Glutamatergic neuron (in vitro differentiated cells): ENCODE results near the gene CSE1L. TPM values are rescaled to one million over a fixed set of nuclear protein-coding genes. Genes with fewer than 3 reads are reported as not detected.
"Not testable (repeated sequence)": the region's sequence is repeated elsewhere in the genome, so short reads cannot be mapped to it uniquely, and the experiment has no call there.

ENCODE experiments used
- DNase-seq: peaks from one replicate; pipeline ENCODE4 v3.0.0; 2022
- H3K27ac Mint-ChIP-seq: one replicate; pipeline ENCODE4 v1.8.0; 2020; ENCODE audit warnings: mild to moderate bottlenecking, mixed read lengths, inconsistent platforms; ENCODE audit not compliant: unreplicated experiment
- H3K27me3 Mint-ChIP-seq: one replicate; pipeline ENCODE4 v1.8.0; 2020; ENCODE audit warnings: mild to moderate bottlenecking, moderate library complexity, mixed read lengths, inconsistent platforms; ENCODE audit not compliant: unreplicated experiment
- H3K36me3 Mint-ChIP-seq: one replicate; pipeline ENCODE4 v1.8.0; 2020; ENCODE audit warnings: mild to moderate bottlenecking, mixed read lengths, inconsistent platforms; ENCODE audit not compliant: unreplicated experiment
- H3K4me1 Mint-ChIP-seq: one replicate; pipeline ENCODE4 v1.8.0; 2020; ENCODE audit warnings: mild to moderate bottlenecking, low read depth, mixed read lengths, inconsistent platforms; ENCODE audit not compliant: unreplicated experiment
- H3K4me3 Mint-ChIP-seq: one replicate; pipeline ENCODE4 v1.8.0; 2020; ENCODE audit warnings: mild to moderate bottlenecking, mixed read lengths, inconsistent platforms; ENCODE audit not compliant: unreplicated experiment
- H3K9me3 Mint-ChIP-seq: one replicate; pipeline ENCODE4 v1.8.0; 2020; ENCODE audit warnings: mild to moderate bottlenecking, moderate library complexity, mixed read lengths, inconsistent platforms; ENCODE audit not compliant: unreplicated experiment
- CTCF ChIP-seq: fragments of 200-600 bp; sonication (generic); IDR thresholded peaks from one replicate; pipeline ENCODE4 v1.5.0; 2021; ENCODE audit not compliant: partially characterized antibody, unreplicated experiment
- total RNA-seq: library from RNA; stranded (reverse); fragmentation: NEBNext Ultra II Directional; extraction: Animal tissue kit (Norgen Biotek cat#: 25700); gene quantifications from one replicate; pipeline ENCODE4 v1.2.1, GENCODE V29; 2021; ENCODE audit not compliant: unreplicated experiment

The CSE1L gene
- total RNA-seq, 1 donor from 2014 or later, result 66.4 TPM

- H3K9me3 Mint-ChIP-seq, result no peaks in the 10 kb centered on the region
- no peaks in the 10 kb centered on the region for H3K4me1 Mint-ChIP-seq
- H3K27ac Mint-ChIP-seq, result no peak overlapping the region
- H3K4me3 Mint-ChIP-seq, result no peak overlapping the region
- no peak for DNase-seq
- no peaks in the 10 kb centered on the region for H3K27me3 Mint-ChIP-seq
- peaks cover 5% of the 10 kb centered on the region for H3K36me3 Mint-ChIP-seq
- no peak for TF ChIP-seq CTCF
Measured at GRCh38 chr20:49009899-49010631, 36.0 kb upstream of the CSE1L start.

- no peaks in the 10 kb centered on the region for H3K27me3 Mint-ChIP-seq
- no peak overlapping the region for H3K27ac Mint-ChIP-seq
- no peak for TF ChIP-seq CTCF
- no peak overlapping the region for H3K4me3 Mint-ChIP-seq
- peaks cover 2% of the 10 kb centered on the region for H3K9me3 Mint-ChIP-seq
- H3K36me3 Mint-ChIP-seq, result no peaks in the 10 kb centered on the region
- no peaks in the 10 kb centered on the region for H3K4me1 Mint-ChIP-seq
- no peak for DNase-seq
Measured at GRCh38 chr20:49024220-49024619, 21.9 kb upstream of the CSE1L start.

GRCh38 chr20:49028177-49028576 is 17.9 kb upstream of the CSE1L start:
- H3K4me1 Mint-ChIP-seq, H3K9me3 Mint-ChIP-seq, H3K36me3 Mint-ChIP-seq, DNase-seq, H3K27ac Mint-ChIP-seq, H3K4me3 Mint-ChIP-seq, H3K27me3 Mint-ChIP-seq: not testable (repeated sequence)

- TF ChIP-seq CTCF, result no peak
- peaks cover 2% of the 10 kb centered on the region for H3K9me3 Mint-ChIP-seq
- no peak overlapping the region for H3K4me3 Mint-ChIP-seq
- no peaks in the 10 kb centered on the region for H3K27me3 Mint-ChIP-seq
- H3K36me3 Mint-ChIP-seq, result no peaks in the 10 kb centered on the region
- no peaks in the 10 kb centered on the region for H3K4me1 Mint-ChIP-seq
- H3K27ac Mint-ChIP-seq, result no peak overlapping the region
- DNase-seq, result no peak
Measured at GRCh38 chr20:49028684-49029083, 17.4 kb upstream of the CSE1L start.

- DNase-seq, result no peak
- Mint-ChIP-seq H3K27me3 (no peaks in the 10 kb centered on the region), H3K9me3 (peaks cover 2% of the 10 kb centered on the region), H3K4me3 (no peak overlapping the region), H3K36me3 (no peaks in the 10 kb centered on the region), H3K27ac (no peak overlapping the region), H3K4me1 (no peaks in the 10 kb centered on the region)
- no peak for TF ChIP-seq CTCF
Measured at GRCh38 chr20:49029203-49029602, 16.9 kb upstream of the CSE1L start.
